Measurements from ENCODE around the gene MCOLN3.

MCOLN3 gene

GRCh38 chr1:85060038-85060437 lies 11.7 kb upstream of the MCOLN3 start:
- H3K36me3 ChIP-seq (replicated peaks): no peaks in the 10 kb centered on the region
- H3K4me3 ChIP-seq (ENCODE audit: low read depth, low read length): no peak overlapping the region
- H3K27me3 ChIP-seq (replicated peaks): no peaks in the 10 kb centered on the region
- no peak for DNase-seq
- no peak overlapping the region for H3K27ac ChIP-seq
- in situ Hi-C loops (cut with HindIII; ENCODE audit: low pct_ligation_motif_present, low sequenced_read_pairs): no loop called here
- TF ChIP-seq, protein P1, sequence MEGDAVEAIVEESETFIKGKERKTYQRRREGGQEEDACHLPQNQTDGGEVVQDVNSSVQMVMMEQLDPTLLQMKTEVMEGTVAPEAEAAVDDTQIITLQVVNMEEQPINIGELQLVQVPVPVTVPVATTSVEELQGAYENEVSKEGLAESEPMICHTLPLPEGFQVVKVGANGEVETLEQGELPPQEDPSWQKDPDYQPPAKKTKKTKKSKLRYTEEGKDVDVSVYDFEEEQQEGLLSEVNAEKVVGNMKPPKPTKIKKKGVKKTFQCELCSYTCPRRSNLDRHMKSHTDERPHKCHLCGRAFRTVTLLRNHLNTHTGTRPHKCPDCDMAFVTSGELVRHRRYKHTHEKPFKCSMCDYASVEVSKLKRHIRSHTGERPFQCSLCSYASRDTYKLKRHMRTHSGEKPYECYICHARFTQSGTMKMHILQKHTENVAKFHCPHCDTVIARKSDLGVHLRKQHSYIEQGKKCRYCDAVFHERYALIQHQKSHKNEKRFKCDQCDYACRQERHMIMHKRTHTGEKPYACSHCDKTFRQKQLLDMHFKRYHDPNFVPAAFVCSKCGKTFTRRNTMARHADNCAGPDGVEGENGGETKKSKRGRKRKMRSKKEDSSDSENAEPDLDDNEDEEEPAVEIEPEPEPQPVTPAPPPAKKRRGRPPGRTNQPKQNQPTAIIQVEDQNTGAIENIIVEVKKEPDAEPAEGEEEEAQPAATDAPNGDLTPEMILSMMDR (IDR thresholded peaks at IDR 0.05; ENCODE audit: low read depth, low read length, missing control alignments): no peak

- no peaks in the 10 kb centered on the region for H3K36me3 ChIP-seq (replicated peaks)
- no peak for DNase-seq
- no peak overlapping the region for H3K4me3 ChIP-seq (ENCODE audit: low read depth, low read length)
- in situ Hi-C loops (cut with HindIII; ENCODE audit: low pct_ligation_motif_present, low sequenced_read_pairs): no loop called here
- TF ChIP-seq, protein P1 (IDR thresholded peaks at IDR 0.05; ENCODE audit: low read depth, low read length, missing control alignments): no peak
- no peaks in the 10 kb centered on the region for H3K27me3 ChIP-seq (replicated peaks)
- no peak overlapping the region for H3K27ac ChIP-seq
Measured at GRCh38 chr1:85059563-85059962, 11.3 kb upstream of the MCOLN3 start.

DNA sequence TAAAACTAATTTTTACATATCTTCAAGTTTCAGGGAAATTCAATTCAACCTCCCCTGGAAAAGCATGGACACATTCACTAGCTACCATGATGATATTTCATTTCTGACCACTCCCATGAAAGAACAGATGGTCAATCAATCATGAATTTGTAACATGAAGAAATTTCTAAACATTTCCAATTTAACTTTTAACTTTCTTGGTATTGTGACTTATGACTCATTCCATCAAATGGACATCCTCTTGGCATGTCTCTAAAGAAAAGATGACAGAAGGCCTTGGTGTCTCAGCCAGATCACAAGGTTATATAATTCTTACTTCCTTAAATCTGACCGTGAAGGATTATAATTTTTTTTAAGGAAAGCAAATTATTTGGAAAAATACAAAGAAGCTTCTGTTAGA lies 10.5 kb upstream of the MCOLN3 start:
- in situ Hi-C loops (cut with HindIII; ENCODE audit: low pct_ligation_motif_present, low sequenced_read_pairs): no loop called here
- Histone ChIP-seq H3K27ac (no peak overlapping the region), H3K27me3 (replicated peaks) (no peaks in the 10 kb centered on the region), H3K36me3 (replicated peaks) (no peaks in the 10 kb centered on the region), H3K4me3 (ENCODE audit: low read depth, low read length) (no peak overlapping the region)
- DNase-seq: no peak
- TF ChIP-seq, protein P1 (IDR thresholded peaks at IDR 0.05; ENCODE audit: low read depth, low read length, missing control alignments): no peak

- no peaks in the 10 kb centered on the region for H3K36me3 ChIP-seq (replicated peaks)
- no peak for DNase-seq
- in situ Hi-C loops (cut with HindIII; ENCODE audit: low pct_ligation_motif_present, low sequenced_read_pairs): no loop called here
- no peak overlapping the region for H3K27ac ChIP-seq
- no peak overlapping the region for H3K4me3 ChIP-seq (ENCODE audit: low read depth, low read length)
- TF ChIP-seq, protein P1 (IDR thresholded peaks at IDR 0.05; ENCODE audit: low read depth, low read length, missing control alignments): no peak
- no peaks in the 10 kb centered on the region for H3K27me3 ChIP-seq (replicated peaks)
Measured at GRCh38 chr1:85058311-85058710, 10.0 kb upstream of the MCOLN3 start.

DNA sequence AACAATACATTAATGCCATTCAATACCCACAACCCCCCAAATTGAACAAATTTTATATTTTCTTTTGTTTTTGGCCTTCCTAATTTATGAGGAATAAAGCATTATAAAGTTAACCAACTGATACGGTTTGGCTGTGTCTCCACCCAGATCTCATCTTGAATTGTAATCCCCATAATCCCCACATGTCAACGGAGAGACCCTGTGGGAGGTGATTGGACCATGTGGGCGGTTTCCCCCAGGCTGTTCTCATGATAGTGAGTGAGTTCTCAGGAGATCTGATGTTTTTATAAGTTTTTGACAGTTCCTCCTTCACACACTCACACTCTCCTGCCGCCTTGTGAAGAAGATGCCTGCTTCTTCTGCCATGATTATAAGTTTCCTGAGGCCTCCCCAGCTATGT lies 6.4 kb upstream of the MCOLN3 start:
- TF ChIP-seq, protein P1 (IDR thresholded peaks at IDR 0.05; ENCODE audit: low read depth, low read length, missing control alignments): no peak
- in situ Hi-C loops (cut with HindIII; ENCODE audit: low pct_ligation_motif_present, low sequenced_read_pairs): no loop called here
- H3K27ac ChIP-seq: no peak overlapping the region
- peaks cover 10% of the 10 kb centered on the region for H3K27me3 ChIP-seq (replicated peaks)
- H3K36me3 ChIP-seq (replicated peaks): no peaks in the 10 kb centered on the region
- no peak overlapping the region for H3K4me3 ChIP-seq (ENCODE audit: low read depth, low read length)
- DNase-seq: no peak

- Histone ChIP-seq H3K4me3 (ENCODE audit: low read depth, low read length) (no peak overlapping the region), H3K36me3 (replicated peaks) (no peaks in the 10 kb centered on the region), H3K27ac (no peak overlapping the region), H3K27me3 (replicated peaks) (peaks cover 57% of the 10 kb centered on the region)
- in situ Hi-C loops (cut with HindIII; ENCODE audit: low pct_ligation_motif_present, low sequenced_read_pairs): no loop called here
- DNase-seq: no peak
- TF ChIP-seq, protein P1 (IDR thresholded peaks at IDR 0.05; ENCODE audit: low read depth, low read length, missing control alignments): no peak
Measured at GRCh38 chr1:85049735-85050166, 1.5 kb upstream of the MCOLN3 start.
